ENCODE results near the gene GMDS.
A peak's percentile ranks its signal among the peaks of the same experiment; 100 is the strongest.

Gene GMDS

GRCh38 chr6:2164481-2164880 lies 80.9 kb downstream of the GMDS start:
- Histone ChIP-seq H3K4me1 (ENCODE audit: insufficient read depth, low read length) (peaks cover 16% of the 10 kb centered on the region), H3K27me3 (ENCODE audit: insufficient read depth, low read length, poor library complexity) (no peaks in the 10 kb centered on the region), H3K4me2 (ENCODE audit: insufficient read depth, low read length) (no peak overlapping the region), H3K4me3 (ENCODE audit: low read depth in 1 of 2, low read length in 2 of 2) (no peak overlapping the region), H2AFZ (ENCODE audit: low read depth, low read length) (no peak overlapping the region), H3K9ac (ENCODE audit: low read depth, low read length) (no peak overlapping the region), H3K36me3 (ENCODE audit: insufficient read depth, low read length) (no peaks in the 10 kb centered on the region), H3K79me2 (ENCODE audit: insufficient read depth, low read length) (peaks cover 10% of the 10 kb centered on the region; the same call in 1 of the 2 replicates), H4K20me1 (ENCODE audit: insufficient read depth, low read length) (peaks cover 22% of the 10 kb centered on the region; the same call in 1 of the 2 replicates), H3K27ac (ENCODE audit: low read length) (no peak overlapping the region), H3K9me3 (ENCODE audit: insufficient read depth, low read length, severe bottlenecking) (no peaks in the 10 kb centered on the region)
- ATAC-seq (ENCODE audit: insufficient read depth, low read depth) (no peak), DNase-seq (no peak)
- TF ChIP-seq CTCF (IDR thresholded peaks at IDR 0.05; ENCODE audit: borderline replicate concordance, extremely low read depth, low read length, poor library complexity, severe bottlenecking), result no peak
- TF ChIP-seq EZH2 (IDR thresholded peaks at IDR 0.05; ENCODE audit: borderline replicate concordance, low read depth, low read length, severe bottlenecking), result no peak

GRCh38 chr6:2162079-2162445 lies 83.3 kb downstream of the GMDS start:
- ATAC-seq (ENCODE audit: insufficient read depth, low read depth) (no peak), DNase-seq (no peak)
- no peak for TF ChIP-seq CTCF (IDR thresholded peaks at IDR 0.05; ENCODE audit: borderline replicate concordance, extremely low read depth, low read length, poor library complexity, severe bottlenecking)
- TF ChIP-seq EZH2 (IDR thresholded peaks at IDR 0.05; ENCODE audit: borderline replicate concordance, low read depth, low read length, severe bottlenecking), result no peak
- H3K79me2 ChIP-seq (ENCODE audit: insufficient read depth, low read length), result peaks cover 10% of the 10 kb centered on the region; the same call in 1 of the 2 replicates
- no peak overlapping the region for H3K9ac ChIP-seq (ENCODE audit: low read depth, low read length)
- H3K9me3 ChIP-seq (ENCODE audit: insufficient read depth, low read length, severe bottlenecking), result no peaks in the 10 kb centered on the region
- no peaks in the 10 kb centered on the region for H3K27me3 ChIP-seq (ENCODE audit: insufficient read depth, low read length, poor library complexity)
- H3K4me2 ChIP-seq (ENCODE audit: insufficient read depth, low read length), result no peak overlapping the region
- H2AFZ ChIP-seq (ENCODE audit: low read depth, low read length), result no peak overlapping the region
- H4K20me1 ChIP-seq (ENCODE audit: insufficient read depth, low read length), result peaks cover 35% of the 10 kb centered on the region; the same call in 1 of the 2 replicates
- peaks cover 34% of the 10 kb centered on the region for H3K4me1 ChIP-seq (ENCODE audit: insufficient read depth, low read length)
- no peak overlapping the region for H3K4me3 ChIP-seq (ENCODE audit: low read depth in 1 of 2, low read length in 2 of 2)
- no peaks in the 10 kb centered on the region for H3K36me3 ChIP-seq (ENCODE audit: insufficient read depth, low read length)
- no peak overlapping the region for H3K27ac ChIP-seq (ENCODE audit: low read length)

- H3K4me2 ChIP-seq (ENCODE audit: insufficient read depth, low read length), result no peak overlapping the region
- TF ChIP-seq CTCF (IDR thresholded peaks at IDR 0.05; ENCODE audit: borderline replicate concordance, extremely low read depth, low read length, poor library complexity, severe bottlenecking) (peak; percentile 53), EZH2 (IDR thresholded peaks at IDR 0.05; ENCODE audit: borderline replicate concordance, low read depth, low read length, severe bottlenecking) (no peak)
- H3K9ac ChIP-seq (ENCODE audit: low read depth, low read length), result no peak overlapping the region
- H4K20me1 ChIP-seq (ENCODE audit: insufficient read depth, low read length), result peaks cover 37% of the 10 kb centered on the region; the same call in 1 of the 2 replicates
- no peak overlapping the region for H3K27ac ChIP-seq (ENCODE audit: low read length)
- no peak overlapping the region for H3K4me3 ChIP-seq (ENCODE audit: low read depth in 1 of 2, low read length in 2 of 2)
- peaks cover 7% of the 10 kb centered on the region; the same call in 1 of the 2 replicates for H3K79me2 ChIP-seq (ENCODE audit: insufficient read depth, low read length)
- H3K9me3 ChIP-seq (ENCODE audit: insufficient read depth, low read length, severe bottlenecking), result no peaks in the 10 kb centered on the region
- ATAC-seq (ENCODE audit: insufficient read depth, low read depth) (peak; percentile 50; the same call in 1 of the 3 replicates), DNase-seq (peak; percentile 21)
- H2AFZ ChIP-seq (ENCODE audit: low read depth, low read length), result no peak overlapping the region
- H3K4me1 ChIP-seq (ENCODE audit: insufficient read depth, low read length), result peaks cover 34% of the 10 kb centered on the region
- no peaks in the 10 kb centered on the region for H3K27me3 ChIP-seq (ENCODE audit: insufficient read depth, low read length, poor library complexity)
- no peaks in the 10 kb centered on the region for H3K36me3 ChIP-seq (ENCODE audit: insufficient read depth, low read length)
Measured at GRCh38 chr6:2158596-2159271, 86.7 kb downstream of the GMDS start.

Measured in DND-41 (cell line).